ENCODE measurements around the gene TEX22. TPM values are rescaled to one million over a fixed set of nuclear protein-coding genes. Genes with fewer than 3 reads are reported as not detected.

Gene TEX22
- total RNA-seq, 1 donor from 2014 or later, result 0.60 TPM

GRCh38 chr14:105363847-105364708 lies 34.3 kb upstream of the TEX22 start:
- Mint-ChIP-seq H3K36me3 (ENCODE audit: low read depth) (peaks cover 5% of the 10 kb centered on the region), H3K27me3 (ENCODE audit: low read depth) (no peaks in the 10 kb centered on the region), H3K4me1 (ENCODE audit: low read depth) (no peaks in the 10 kb centered on the region), H3K27ac (ENCODE audit: unreplicated experiment) (no peak overlapping the region), H3K9me3 (ENCODE audit: low read depth) (no peaks in the 10 kb centered on the region), H3K4me3 (ENCODE audit: unreplicated experiment) (no peak overlapping the region)
- no peak for TF ChIP-seq CTCF (IDR thresholded peaks at IDR 0.05)
- DNase-seq (ENCODE audit: low spot score), result no peak

- Mint-ChIP-seq H3K4me3 (ENCODE audit: unreplicated experiment) (no peak overlapping the region), H3K27me3 (ENCODE audit: low read depth) (no peaks in the 10 kb centered on the region), H3K36me3 (ENCODE audit: low read depth) (peaks cover 7% of the 10 kb centered on the region), H3K27ac (ENCODE audit: unreplicated experiment) (no peak overlapping the region), H3K4me1 (ENCODE audit: low read depth) (no peaks in the 10 kb centered on the region), H3K9me3 (ENCODE audit: low read depth) (no peaks in the 10 kb centered on the region)
- no peak for DNase-seq (ENCODE audit: low spot score)
- no peak for TF ChIP-seq CTCF (IDR thresholded peaks at IDR 0.05)
Measured at GRCh38 chr14:105365101-105365500, 33.2 kb upstream of the TEX22 start.

GRCh38 chr14:105365681-105366080 lies 32.7 kb upstream of the TEX22 start:
- Mint-ChIP-seq H3K27me3 (ENCODE audit: low read depth) (no peaks in the 10 kb centered on the region), H3K4me3 (ENCODE audit: unreplicated experiment) (no peak overlapping the region), H3K36me3 (ENCODE audit: low read depth) (peaks cover 7% of the 10 kb centered on the region), H3K9me3 (ENCODE audit: low read depth) (no peaks in the 10 kb centered on the region), H3K4me1 (ENCODE audit: low read depth) (no peaks in the 10 kb centered on the region), H3K27ac (ENCODE audit: unreplicated experiment) (no peak overlapping the region)
- DNase-seq (ENCODE audit: low spot score), result no peak
- TF ChIP-seq CTCF (IDR thresholded peaks at IDR 0.05), result no peak

GRCh38 chr14:105366386-105367074 lies 31.8 kb upstream of the TEX22 start:
- no peaks in the 10 kb centered on the region for H3K9me3 Mint-ChIP-seq (ENCODE audit: low read depth)
- no peak for TF ChIP-seq CTCF (IDR thresholded peaks at IDR 0.05)
- no peak overlapping the region for H3K27ac Mint-ChIP-seq (ENCODE audit: unreplicated experiment)
- peak; percentile 85 for DNase-seq (ENCODE audit: low spot score)
- no peaks in the 10 kb centered on the region for H3K27me3 Mint-ChIP-seq (ENCODE audit: low read depth)
- peaks cover 9% of the 10 kb centered on the region for H3K36me3 Mint-ChIP-seq (ENCODE audit: low read depth)
- no peak overlapping the region for H3K4me3 Mint-ChIP-seq (ENCODE audit: unreplicated experiment)
- no peaks in the 10 kb centered on the region for H3K4me1 Mint-ChIP-seq (ENCODE audit: low read depth)

GRCh38 chr14:105367116-105368031 lies 31.0 kb upstream of the TEX22 start:
- peaks cover 9% of the 10 kb centered on the region for H3K36me3 Mint-ChIP-seq (ENCODE audit: low read depth)
- no peak overlapping the region for H3K4me3 Mint-ChIP-seq (ENCODE audit: unreplicated experiment)
- no peaks in the 10 kb centered on the region for H3K4me1 Mint-ChIP-seq (ENCODE audit: low read depth)
- TF ChIP-seq CTCF (IDR thresholded peaks at IDR 0.05), result no peak
- no peaks in the 10 kb centered on the region for H3K27me3 Mint-ChIP-seq (ENCODE audit: low read depth)
- peak; percentile 75 for DNase-seq (ENCODE audit: low spot score)
- H3K9me3 Mint-ChIP-seq (ENCODE audit: low read depth), result no peaks in the 10 kb centered on the region
- no peak overlapping the region for H3K27ac Mint-ChIP-seq (ENCODE audit: unreplicated experiment)
